D721Med (cell line): ENCODE data around the gene PDLIM7.

Experiments
- DNase-seq: peaks from one replicate; pipeline ENCODE4 v3.0.0; 2011; ENCODE audit warnings: low spot score; ENCODE audit not compliant: insufficient read length
- FAIRE-seq: peaks from 2 replicates; lab custom pipeline; 2011; peaks lifted over from hg19 to GRCh38; lab: Jason Lieb, UNC
- TF ChIP-seq, protein P1 (sequence below): IDR thresholded peaks from 2 replicates; pipeline ENCODE4 v1.5.1; 2012; ENCODE audit warnings: mild to moderate bottlenecking, control low read depth; ENCODE audit not compliant: insufficient read depth; ENCODE audit errors: missing control alignments

Gene PDLIM7

DNA sequence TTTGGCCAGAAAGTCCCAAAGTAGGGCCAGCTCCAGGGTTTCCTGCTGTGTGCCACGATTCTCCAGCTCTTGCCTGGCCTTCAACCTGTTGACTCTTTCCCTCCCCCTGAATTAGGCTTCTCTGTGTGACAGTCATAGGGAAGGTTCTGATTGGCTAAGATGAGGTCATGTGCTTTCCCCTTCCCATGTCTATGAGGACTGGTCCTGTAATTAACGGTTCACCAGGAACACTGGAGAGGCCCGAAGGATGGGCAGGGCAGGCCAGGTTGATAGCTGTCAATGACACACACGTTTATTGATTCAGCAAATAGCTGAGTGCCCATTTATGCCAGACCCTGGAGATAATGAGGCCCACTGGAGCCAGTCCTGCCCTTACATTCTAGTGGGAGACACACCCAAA, 59.8 kb downstream of the PDLIM7 start:
- TF ChIP-seq, protein P1, sequence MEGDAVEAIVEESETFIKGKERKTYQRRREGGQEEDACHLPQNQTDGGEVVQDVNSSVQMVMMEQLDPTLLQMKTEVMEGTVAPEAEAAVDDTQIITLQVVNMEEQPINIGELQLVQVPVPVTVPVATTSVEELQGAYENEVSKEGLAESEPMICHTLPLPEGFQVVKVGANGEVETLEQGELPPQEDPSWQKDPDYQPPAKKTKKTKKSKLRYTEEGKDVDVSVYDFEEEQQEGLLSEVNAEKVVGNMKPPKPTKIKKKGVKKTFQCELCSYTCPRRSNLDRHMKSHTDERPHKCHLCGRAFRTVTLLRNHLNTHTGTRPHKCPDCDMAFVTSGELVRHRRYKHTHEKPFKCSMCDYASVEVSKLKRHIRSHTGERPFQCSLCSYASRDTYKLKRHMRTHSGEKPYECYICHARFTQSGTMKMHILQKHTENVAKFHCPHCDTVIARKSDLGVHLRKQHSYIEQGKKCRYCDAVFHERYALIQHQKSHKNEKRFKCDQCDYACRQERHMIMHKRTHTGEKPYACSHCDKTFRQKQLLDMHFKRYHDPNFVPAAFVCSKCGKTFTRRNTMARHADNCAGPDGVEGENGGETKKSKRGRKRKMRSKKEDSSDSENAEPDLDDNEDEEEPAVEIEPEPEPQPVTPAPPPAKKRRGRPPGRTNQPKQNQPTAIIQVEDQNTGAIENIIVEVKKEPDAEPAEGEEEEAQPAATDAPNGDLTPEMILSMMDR: no peak
- DNase-seq (no peak), FAIRE-seq (no peak)

DNA sequence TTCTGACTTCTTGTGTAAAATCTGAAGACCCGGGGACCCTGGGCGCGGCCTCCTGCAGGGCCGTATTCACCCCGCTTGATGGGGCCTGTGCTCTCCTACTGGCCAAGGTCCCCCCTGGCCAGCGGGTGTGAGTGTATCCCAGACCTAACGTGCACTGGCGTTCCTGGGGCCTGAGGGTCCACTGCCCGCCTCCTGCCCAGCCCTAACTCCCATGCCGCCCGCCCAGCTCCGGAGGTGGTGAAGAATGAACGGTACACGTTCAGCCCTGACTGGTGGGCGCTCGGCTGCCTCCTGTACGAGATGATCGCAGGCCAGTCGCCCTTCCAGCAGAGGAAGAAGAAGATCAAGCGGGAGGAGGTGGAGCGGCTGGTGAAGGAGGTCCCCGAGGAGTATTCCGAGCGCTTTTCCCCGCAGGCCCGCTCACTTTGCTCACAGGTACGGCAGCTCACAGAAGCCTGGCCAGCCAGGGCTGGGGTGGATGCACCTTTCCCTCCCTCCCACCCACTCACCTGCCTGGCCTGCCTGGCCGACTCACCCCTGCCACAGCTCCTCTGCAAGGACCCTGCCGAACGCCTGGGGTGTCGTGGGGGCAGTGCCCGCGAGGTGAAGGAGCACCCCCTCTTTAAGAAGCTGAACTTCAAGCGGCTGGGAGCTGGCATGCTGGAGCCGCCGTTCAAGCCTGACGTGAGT, 61.4 kb downstream of the PDLIM7 start:
- DNase-seq (no peak), FAIRE-seq (no peak)
- TF ChIP-seq, protein P1: no peak

DNA sequence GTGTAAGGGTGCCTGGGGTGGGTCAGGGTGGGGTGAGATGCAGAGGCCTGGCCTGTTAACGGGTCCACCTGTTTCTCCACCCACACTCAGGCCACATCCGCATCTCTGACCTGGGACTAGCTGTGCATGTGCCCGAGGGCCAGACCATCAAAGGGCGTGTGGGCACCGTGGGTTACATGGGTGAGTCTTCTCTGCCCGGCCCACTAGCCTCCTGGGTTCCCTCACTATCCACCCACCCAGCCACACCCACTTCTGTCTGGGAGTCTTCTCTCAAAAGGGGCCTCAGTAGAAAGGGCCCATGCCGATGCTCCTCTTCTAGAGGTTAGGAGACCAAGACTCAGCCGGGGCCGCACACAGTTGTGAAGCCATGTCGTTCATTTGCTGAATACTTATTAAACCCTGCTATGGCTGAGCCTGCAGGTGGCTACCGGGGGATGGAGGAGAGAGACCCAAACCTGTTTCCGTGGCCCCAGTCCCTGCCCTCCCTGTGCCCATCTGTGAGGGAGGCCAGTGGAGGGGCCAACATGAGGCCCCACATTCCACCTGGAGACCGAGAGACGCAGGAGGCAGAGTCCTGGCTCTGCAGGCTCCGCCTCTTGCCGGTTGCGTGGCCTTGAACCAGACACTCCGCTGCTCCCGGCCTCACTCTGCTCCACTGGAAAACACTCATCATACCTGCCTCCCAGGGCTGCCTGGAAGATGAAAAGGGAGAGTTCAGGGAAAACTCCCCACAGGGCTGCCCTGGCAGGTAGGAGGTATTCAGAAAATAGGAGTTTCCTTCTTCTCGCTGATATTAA, 62.3 kb downstream of the PDLIM7 start:
- TF ChIP-seq, protein P1: no peak
- no peak for FAIRE-seq
- DNase-seq: no peak

DNA sequence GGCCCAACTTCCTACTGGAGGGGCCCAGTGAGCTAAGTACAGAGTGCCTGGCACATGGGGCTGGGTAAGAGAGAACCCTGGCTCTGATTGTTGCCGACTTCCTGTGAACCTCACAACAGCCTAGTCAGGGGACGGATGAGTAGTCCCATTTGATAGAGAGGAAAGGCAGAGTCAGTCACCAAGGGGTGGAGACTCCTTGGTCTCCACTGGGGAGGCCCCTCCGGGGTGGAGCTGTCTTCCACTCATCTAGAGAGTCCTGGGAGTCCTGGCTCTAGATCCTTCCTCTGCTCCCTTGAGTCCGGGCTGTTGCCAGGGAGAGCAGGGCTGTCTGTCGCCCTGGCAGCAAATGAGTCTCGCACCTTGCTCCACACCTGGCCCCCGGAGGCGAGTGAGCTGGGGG, 63.0 kb downstream of the PDLIM7 start:
- FAIRE-seq (no peak), DNase-seq (no peak)
- TF ChIP-seq, protein P1: no peak

DNA sequence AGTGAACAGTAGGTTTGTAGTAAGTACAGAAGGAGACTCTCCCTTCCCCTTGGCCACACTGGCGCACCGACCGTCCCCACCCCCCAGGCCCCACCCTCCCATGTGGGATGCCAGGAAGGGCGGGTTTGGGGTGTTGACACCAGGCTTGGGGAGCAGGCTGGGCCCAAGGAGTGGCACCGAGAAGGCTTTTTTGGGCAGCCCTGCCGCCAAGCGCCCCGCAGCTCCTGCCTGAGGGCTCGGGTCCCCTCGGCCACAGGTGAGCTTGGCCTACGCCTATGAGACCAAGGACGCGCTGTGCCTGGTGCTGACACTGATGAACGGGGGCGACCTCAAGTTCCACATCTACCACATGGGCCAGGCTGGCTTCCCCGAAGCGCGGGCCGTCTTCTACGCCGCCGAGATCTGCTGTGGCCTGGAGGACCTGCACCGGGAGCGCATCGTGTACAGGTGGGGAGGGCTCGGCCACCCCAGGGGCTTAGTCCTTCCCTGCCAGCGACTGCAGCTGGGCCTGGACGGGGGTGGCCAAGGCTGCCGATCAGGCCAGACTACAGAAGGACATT, 63.7 kb downstream of the PDLIM7 start:
- DNase-seq: no peak
- FAIRE-seq: no peak
- TF ChIP-seq, protein P1: no peak
